Measurements from ENCODE around the gene TMEM108. TPM values are rescaled to one million over a fixed set of nuclear protein-coding genes. Genes with fewer than 3 reads are reported as not detected.

Gene TMEM108
- total RNA-seq, 1 experiment from 2014 or later, result 9.4 TPM

- DNase-seq (ENCODE audit: low read depth), result no peak
Observed at GRCh38 chr3:133383741-133384140, 345.6 kb downstream of the TMEM108 start.

GRCh38 chr3:133384331-133385027 lies 346.3 kb downstream of the TMEM108 start:
- peak; percentile 46 for DNase-seq (ENCODE audit: low read depth)

- DNase-seq (ENCODE audit: low read depth), result no peak
Observed at GRCh38 chr3:133386876-133387275, 348.7 kb downstream of the TMEM108 start.

- no peak for DNase-seq (ENCODE audit: low read depth)
Observed at GRCh38 chr3:133387341-133387740, 349.1 kb downstream of the TMEM108 start.

GRCh38 chr3:133388696-133389395 lies 350.7 kb downstream of the TMEM108 start:
- DNase-seq (ENCODE audit: low read depth), result no peak

GRCh38 chr3:133390715-133391114 lies 352.5 kb downstream of the TMEM108 start:
- no peak for DNase-seq (ENCODE audit: low read depth)

GRCh38 chr3:133393204-133393603 lies 355.0 kb downstream of the TMEM108 start:
- no peak for DNase-seq (ENCODE audit: low read depth)

- no peak for DNase-seq (ENCODE audit: low read depth)
Observed at GRCh38 chr3:133393691-133394474, 355.7 kb downstream of the TMEM108 start.

- DNase-seq (ENCODE audit: low read depth), result no peak
Observed at GRCh38 chr3:133394561-133395311, 356.5 kb downstream of the TMEM108 start.

GRCh38 chr3:133396906-133397305 lies 358.7 kb downstream of the TMEM108 start:
- no peak for DNase-seq (ENCODE audit: low read depth)

- DNase-seq (ENCODE audit: low read depth), result no peak
Observed at GRCh38 chr3:133400006-133400515, 361.9 kb downstream of the TMEM108 start, which contains the start of gene BFSP2. BFSP2 (plus strand) TSS chr3:133400056; CDS start chr3:133400084, 28 bp downstream.

- DNase-seq (ENCODE audit: low read depth), result no peak
Observed at GRCh38 chr3:133401374-133402135, 363.4 kb downstream of the TMEM108 start.

GRCh38 chr3:133404920-133405319 lies 366.7 kb downstream of the TMEM108 start:
- peak; percentile 76 for DNase-seq (ENCODE audit: low read depth)

GRCh38 chr3:133408366-133408765 lies 370.2 kb downstream of the TMEM108 start:
- peak; percentile 67 for DNase-seq (ENCODE audit: low read depth)

- DNase-seq (ENCODE audit: low read depth), result peak; percentile 90
Observed at GRCh38 chr3:133408961-133409360, 370.8 kb downstream of the TMEM108 start.

GRCh38 chr3:133410191-133410892 lies 372.2 kb downstream of the TMEM108 start:
- no peak for DNase-seq (ENCODE audit: low read depth)

- no peak for DNase-seq (ENCODE audit: low read depth)
Observed at GRCh38 chr3:133412183-133413132, 374.3 kb downstream of the TMEM108 start.

- peak; percentile 36 for DNase-seq (ENCODE audit: low read depth)
Observed at GRCh38 chr3:133413161-133414020, 375.2 kb downstream of the TMEM108 start.

All from LHCN-M2 (cell line).